Activated CD8-positive, alpha-beta memory T cell treated with anti-CD3 and anti-CD28 coated beads, Interleukin-2, amount 50 U/mL, for 24 hours (primary cell): Measurements from ENCODE around the gene FOXP1.
A peak's percentile ranks its signal among the peaks of the same experiment; 100 is the strongest.

Source experiments
- DNase-seq: peaks from one replicate; pipeline ENCODE4 v3.0.0-alpha.2; 2020; ENCODE audit errors: extremely low read depth

FOXP1 gene

DNA sequence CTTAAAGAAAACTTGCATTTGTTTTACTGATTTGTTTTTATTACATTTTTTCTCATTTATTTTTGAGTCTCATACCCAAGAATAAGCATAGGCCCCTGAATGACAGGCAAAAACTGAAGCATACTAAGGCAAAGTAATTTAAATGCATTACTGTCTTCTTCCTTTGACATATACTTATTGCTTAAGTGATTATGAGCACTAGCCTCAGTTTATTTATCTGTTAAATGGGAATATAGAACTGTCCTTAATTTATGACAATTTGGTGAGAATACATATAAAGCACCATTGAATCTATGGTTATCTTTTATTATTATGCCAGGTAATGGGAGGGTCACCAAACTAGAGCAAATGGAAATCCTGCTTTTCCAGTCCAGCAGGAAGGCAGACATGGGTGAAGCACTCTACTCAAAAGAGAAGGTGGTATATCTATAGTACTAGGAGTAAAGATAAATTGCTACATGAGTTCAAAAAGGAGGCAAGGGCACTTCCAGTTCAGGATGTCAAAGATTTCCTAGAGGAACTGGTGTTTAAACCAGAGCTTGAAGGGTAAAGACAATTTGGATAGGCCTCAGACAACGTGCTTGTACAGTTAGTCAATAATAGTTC lies 435.0 kb downstream of the FOXP1 start:
- no peak for DNase-seq

DNA sequence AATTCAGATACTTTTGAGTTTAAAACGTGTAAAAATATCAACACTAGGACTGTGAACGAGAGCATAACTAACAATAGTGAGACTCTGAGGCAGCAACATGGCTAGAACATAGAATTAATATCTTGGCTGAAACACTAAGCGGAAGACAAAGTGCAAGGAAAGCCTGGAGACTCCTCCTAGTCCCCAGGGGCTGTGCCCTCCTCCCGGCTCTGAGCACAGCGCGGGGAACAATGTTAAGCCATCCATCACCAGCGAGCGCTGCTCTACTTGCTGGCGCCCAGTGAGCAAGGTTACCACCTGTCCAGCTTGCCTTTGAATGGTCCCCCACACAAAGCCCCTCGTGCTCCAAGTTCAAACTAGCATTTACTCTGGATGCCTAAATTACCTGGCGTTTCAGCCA lies 436.9 kb downstream of the FOXP1 start:
- DNase-seq = no peak

DNA sequence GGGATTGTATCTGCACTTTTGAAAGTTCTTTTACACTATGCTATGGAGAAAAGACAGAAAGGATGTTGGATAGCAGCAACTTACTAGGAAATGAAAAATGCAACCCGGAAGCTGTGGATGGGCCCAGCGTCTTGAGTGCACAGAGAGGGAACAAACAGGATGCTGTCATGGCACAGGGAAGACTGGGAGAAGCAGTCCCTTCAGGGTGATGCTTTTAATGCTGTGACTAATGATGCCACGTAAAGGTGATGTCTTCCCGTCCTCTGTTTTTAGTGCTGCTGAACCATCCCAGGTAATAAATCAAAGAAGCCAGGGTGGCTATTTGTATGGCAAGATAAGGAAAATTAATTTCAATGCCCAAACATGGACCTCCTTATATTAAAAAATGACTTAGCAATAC lies 437.6 kb downstream of the FOXP1 start:
- DNase-seq = no peak

DNA sequence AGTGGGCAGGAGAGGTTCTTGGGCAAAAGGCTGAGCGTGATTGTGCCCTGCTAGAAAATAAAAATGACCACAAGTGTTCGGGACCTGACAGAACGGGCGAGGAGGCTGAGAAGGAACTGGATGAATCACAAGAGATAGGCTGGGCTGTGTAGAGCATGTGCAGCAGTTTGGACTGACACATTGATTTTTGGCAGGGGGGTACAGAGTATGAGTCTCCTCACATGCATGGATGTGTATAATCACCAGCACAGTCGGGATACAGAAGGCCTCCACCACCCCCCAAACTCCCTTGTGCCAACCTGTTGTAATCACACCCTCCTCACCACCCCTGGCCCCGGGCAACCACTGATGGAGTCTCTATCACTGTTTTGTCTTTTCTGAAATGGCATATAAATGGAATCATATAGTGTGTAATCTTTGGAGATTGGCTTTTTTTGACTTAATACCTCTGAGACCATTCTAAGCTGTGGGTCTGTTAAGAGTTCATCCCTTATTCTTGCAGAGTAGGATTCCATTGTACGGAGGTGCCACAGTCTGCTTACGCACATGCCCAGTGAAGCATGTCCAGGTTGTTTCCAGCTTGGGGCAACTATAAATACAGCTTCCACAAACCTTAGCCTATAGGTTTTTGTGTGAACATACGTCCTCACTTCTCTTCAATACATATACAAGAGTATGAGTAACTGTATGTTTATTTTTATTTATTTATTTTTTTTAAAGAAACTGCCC lies 438.8 kb downstream of the FOXP1 start:
- no peak for DNase-seq

DNA sequence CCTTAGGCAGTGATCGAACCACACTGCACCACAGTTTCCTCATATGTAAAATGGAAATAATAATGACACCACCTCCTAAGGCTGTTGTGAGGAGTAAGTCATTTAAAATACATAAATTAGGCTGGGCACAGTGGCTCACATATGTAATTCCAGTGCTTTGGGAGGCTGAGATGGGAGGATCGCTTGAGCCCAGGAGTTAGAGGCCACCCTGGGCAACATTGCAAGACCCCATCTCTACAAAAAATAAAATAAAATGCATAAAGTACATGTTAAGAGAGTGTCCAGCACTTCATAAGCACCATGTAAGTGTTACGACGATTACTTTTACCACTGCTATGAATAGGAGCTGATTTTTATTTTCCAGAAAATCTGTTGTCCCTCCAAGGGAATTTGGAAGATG lies 440.0 kb downstream of the FOXP1 start:
- no peak for DNase-seq

DNA sequence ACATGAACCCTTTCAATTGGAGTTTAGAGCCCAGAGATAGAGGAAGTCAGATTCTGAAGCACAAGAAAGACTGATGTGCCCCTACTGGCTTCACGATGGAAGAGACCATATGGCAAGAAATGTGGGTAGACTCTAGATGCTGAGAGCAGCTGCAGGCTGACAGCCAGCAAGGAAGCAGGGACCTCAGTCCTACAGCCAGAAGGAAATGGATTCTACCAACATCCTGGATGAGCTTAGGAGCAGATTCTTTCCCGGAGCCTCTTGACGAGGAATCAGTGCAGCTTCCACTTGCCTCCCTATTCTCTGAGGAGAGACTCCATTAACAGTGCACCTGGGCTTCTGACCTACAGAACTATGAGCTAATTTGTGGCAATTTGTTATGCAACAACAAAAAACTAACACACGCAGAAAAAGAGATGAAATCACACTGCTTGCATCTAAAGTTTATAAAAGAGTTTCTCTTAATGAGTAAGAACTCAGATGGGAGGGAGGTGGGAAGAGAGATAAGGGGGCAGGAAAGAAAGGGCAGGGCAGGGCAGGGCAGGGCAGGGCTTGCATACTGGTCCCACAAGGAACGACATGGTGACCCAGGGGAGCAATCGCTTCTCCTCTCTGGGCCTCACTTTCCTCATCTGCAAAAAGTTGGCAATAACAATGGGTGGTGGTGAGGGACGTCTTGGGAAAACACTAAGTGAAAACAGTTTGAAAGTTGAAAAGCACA lies 440.9 kb downstream of the FOXP1 start:
- no peak for DNase-seq

DNA sequence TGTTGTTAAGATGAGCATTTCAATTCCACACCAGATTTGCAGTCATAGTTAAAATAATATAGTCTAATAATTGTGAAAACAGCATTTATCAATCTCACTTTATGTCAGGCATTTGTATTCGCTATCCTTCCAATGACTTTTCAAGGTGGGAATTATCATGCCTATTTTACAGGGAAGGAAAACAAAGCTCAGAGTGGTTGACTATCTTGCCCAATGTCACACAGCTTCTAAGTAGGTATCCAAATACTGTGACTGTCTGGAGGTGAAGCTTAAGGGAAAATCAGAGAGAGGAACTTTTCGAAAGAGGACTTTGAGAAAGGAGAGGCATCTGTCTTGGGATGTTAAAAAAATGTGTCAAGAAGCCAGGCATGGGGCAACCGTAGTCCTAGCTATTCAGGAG lies 443.1 kb downstream of the FOXP1 start:
- DNase-seq = no peak

DNA sequence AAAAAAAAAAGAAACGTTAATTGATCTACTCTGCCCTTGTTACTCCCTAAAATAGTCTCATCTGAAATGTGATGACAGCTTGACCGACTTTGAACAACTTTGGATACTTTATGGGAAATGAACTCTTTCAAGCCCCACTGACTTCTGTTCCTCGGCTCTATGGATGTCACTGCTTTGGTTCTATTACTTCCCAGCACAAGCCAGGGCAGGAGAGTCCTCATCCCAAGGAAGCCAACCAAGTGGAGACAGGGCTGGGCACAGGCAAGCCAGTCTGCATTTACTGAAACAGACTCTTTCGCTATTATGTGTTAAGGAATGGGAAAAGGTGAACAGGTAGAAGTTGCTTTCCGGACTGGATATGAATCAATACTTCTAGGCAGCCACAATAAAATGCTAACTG lies 444.0 kb downstream of the FOXP1 start:
- no peak for DNase-seq

DNA sequence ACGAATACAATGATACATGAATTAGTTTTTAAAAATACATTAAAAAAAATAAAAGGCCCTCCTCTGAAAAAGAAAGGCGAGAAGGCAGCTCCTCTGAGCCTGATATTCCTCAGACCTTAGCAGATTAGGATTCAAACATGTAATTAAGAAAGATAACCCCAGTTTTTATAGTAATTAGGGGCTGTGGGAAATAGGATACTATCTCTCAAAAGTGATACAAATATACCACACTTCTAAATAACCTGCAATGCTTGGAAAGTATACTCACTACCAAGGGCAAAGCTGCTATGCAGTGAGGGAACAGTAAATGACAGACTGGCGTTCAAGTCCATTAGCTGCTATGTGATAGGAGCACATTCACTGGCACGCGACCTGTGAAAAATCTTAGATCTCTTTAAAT lies 445.1 kb downstream of the FOXP1 start:
- DNase-seq = no peak

DNA sequence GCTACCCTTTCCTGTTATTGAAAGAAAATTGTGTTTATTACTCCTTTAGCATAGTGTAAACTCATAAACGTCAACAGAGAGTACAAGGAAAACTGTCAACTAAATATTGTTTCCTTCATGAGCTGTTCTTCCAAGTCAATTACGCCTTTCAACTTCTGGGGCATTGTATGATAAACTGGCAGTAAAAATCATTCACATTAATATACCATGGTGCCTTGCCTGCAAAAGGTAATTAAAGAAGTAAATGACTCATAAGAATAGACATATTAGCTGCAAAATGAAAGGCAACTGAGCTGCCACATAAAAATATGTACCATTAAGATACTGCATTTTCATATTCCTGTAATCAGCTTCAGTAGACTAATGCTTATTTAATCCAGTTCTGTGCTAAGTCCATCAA lies 447.3 kb downstream of the FOXP1 start:
- no peak for DNase-seq

DNA sequence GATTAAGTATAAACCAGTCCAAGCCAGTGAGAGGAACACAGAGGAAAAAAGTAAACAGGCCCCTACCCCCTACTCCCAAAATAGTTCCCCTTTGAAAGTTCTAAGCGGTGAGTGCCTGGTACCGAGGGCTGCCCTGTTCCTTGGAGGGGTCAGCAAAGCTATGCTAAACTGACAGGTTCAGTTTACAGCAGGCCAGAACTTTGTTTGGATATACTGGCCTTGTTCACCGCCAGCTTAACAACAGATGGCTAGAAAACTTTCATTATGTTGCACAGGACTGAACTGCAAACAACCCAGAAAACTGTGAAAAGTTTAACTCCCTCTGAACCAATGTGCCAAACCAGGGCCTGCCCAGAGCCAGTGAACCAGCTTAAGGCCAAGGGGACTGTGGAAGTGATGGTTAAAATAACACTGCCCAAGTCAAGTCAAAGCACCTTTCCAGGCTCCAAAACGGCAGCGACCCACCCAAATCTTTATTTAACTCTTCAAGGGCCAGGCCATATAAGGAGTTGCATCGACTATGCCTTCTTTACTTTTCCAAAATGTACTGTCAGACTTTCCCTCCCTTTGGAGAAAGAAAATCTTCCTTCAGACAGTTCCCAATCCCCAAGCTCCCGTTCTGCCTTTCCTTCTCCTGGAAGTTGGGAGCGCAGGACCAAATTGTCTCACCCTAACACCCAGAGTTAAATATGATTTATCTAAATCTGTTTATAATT lies 448.0 kb downstream of the FOXP1 start:
- DNase-seq = no peak

DNA sequence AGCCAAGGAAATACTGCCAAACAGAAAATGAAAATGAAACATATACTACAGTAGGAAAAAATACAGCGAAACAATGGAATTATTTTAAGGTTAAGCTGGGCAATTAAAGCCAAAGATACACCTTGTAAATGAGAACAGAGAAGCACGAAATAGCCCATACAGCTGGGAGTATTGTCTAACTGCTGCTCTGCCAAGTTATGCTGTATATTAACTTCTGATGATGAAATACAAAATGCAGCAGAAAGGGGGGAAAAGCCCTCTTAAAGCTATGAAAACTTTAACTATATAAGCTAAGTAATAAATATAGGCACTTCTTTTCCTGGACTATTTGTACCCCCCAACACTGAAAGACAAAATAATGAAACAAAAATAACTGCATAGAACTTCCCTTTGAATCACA lies 449.0 kb downstream of the FOXP1 start:
- no peak for DNase-seq

DNA sequence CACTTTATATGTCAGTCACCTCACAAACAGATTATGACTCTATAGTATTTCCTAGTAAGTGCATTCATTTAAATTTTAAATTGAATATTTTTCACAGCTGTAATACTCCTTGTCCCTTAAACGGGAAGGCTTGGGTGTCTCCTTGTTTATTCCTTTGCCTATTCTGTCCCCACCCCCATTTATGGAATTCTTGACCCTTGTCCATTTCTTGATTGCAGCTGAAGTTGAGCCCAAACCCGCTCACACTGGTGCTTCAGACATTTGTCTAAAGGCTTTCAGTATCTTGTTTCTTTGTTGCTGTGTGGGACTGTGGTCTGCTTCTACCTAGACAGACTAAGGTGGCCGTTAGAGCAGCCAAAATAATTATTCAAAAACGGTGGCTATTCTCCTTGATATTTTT lies 449.7 kb downstream of the FOXP1 start:
- no peak for DNase-seq

DNA sequence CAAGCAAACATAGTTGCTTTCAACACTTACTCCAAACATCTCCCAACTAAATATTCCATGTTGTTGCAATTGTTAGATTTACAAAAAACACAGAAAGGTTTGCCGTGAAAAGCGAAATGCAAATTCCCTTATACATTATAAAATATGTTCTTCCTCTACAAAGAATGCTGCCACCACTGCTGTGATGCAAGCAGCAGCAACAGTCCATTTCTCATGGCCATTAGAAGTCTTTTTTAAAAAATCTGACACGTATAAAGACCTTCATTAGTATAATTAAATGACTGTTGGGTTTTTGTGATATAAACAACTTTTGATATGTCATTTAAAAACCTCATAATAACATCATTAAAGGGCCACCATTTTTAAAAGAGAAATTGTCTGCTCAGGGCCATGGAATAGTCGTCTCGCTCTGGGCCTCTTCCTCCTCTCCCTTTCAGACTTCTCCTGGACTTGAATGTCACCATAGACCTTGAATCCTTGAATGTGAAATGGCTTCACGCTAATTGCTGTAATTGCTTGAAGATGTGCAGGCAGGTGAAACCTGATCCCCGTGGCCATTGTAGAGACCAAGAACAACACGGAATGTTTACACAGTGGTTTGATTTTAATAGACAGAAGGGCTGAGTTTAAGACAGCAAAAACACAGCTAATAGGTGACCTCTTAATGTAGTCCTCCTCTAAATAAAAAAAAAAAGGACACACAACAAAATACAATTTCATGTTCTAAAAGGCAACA lies 450.4 kb downstream of the FOXP1 start:
- no peak for DNase-seq

DNA sequence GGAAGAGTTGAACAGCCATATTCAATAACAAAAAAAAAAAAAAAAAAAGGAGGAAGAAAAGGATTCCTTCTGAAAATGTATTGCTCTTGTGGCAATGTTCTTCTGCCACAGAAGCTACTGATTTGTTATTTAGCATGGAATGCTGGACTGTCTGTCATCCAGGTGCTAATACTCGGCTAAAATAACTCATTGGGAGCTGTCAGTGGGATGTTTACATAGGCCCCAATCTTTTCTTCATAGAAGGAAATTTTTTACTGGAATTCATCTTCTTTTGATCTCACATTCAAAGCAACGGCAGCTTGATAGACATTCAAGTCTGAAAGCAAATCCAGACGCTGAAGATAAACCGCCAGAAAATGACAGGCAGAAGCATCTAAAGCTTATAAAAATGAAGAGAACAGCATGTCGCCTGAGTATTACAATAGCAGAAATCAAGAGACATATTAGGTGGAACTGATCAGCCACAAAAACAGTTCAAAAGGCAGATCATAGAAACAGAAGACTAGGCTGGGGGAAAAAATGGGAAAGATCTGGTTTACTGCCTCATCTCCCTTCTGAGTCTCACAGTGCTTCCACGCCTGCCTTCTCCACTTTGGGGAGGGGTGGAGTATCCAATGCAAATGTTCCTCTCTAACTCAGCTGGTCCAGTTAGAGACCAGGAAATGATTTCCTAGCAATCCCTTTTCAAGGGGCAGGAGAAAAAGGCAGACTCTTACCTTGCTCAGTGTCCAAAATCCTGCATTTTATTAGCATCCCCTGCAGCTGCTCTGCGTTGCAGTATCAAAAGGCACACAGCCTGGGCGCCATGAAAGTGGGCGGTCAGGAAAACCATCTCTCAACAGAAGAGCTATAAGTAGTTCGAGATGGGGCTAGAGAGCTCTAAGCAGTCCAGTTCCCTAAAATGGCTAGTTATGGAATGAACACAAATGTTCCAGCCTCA lies 451.9 kb downstream of the FOXP1 start:
- no peak for DNase-seq

DNA sequence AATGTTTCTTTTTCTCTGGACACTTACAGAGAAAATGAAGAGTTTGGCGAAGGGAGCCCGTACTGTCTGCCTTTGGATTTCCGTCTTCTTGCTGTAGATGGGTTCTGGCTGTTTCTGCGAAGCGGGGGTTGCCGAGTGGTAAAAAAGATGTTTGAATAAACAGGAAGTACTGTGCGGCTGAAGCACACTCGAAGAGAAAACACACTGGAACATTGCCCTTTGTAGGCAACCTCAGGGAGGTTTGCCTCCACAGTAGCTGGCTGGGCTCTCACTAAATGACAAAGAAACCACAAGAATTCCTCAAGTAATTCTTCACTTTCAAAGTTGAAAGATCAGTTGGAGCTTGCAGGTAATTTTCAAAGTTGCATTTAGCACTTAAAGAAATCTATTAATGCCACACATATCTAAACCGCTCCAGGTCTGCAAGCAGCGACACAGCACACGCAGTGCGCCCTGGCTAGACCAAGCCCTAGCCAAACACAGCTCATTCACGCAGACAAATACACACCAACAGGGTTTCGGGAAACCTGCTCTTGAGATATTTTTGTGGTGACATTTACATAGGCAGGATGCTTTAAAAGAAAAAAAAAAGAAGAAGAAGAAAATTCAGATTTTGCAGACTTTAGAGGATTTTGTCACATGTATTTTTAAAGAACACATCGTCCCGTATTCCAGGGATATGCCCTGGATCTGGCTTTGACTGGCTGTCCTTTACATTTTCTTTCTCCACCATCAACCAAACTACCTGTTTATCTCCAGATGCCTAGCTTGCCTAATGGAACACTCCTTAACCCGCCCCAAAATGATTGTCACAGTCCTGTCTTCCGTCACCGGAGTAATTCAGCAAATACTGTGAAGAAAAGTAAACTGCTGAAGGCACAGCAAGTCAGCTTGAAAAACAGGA lies 452.8 kb downstream of the FOXP1 start:
- DNase-seq = peak; percentile 47

DNA sequence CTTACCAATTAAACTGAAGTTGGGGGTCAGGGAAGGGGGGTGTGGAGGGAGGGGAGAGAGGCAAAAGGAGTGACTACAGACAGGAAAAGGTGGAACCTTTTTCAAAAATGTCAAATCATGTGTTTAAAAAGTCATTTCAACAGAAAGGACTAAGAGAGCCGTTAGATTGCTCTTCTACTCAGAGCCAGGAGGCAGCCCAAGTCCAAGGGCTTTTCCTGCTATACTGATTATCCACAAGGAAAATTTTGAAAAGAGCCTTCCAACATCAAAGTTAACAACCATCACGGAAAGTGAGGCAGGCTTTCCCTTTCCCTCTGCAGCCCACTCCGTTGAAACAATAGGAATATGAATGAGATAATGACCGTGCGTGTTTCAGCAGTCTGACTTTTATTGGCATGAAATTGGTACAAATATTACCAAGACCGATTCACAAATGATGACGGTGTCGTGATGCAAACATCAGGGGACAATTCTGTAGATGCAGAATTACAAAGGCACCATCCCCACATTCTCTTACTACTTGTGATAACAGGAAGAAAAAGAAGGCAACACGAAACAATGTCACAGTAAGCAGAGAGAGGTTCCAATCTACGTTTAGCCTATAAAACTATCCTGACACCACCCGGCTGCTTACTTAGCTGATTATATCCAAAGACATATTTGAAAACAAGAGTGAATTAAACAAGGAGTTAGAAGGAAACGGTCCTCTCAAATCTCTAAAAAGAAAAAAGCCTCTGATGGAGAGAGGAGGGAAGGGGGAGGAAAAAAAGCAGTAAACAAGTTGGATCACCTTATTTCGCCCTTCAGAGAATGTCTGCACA lies 453.7 kb downstream of the FOXP1 start:
- no peak for DNase-seq

DNA sequence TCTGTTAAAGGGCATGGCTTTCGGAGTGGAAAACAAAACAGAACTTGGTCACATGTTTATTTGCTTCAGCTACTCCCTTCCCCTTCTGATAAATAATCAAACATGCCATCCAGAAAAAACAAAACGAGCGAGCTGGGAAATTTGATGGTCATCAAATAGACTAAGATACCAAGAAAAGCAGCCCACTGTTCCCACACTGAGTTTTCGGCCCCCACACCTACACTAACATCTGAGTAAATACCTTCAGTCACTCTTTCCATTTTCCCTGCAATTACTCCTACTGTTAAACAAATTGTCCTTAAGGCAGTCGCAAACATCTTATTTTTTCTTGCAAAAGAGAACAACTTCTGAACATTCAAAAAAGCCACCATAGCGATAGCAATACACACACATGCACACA lies 454.6 kb downstream of the FOXP1 start:
- no peak for DNase-seq

DNA sequence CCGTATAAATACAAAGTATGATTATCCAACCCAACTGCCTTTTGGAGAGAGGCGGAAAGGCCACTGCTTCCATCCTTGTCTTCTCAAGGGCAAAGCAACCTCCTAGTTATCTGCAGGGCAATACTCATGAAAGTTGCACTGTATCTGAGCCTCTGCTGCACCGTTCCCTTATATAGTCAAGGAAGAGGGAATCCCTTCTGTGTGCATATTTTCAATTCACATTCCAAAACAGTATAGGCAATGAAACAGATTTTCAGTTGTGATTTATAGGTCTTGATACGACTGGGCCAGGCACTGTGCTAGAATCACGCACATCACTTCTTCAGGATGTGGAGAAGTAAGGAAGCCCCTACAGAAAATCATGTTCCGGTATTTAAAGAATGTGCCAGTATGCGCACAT lies 455.7 kb downstream of the FOXP1 start:
- DNase-seq = no peak
